Measurements from ENCODE around the gene ELF4. TPM values are rescaled to one million over a fixed set of nuclear protein-coding genes. Genes with fewer than 3 reads are reported as not detected.

The ELF4 gene
- total and polyA plus RNA-seq, 9 of the 15 experiments (the other 6 are each of a cell fraction or from before 2014, with no cell fraction given), result 5.9 to 55.8 (median 25.2) TPM

DNA sequence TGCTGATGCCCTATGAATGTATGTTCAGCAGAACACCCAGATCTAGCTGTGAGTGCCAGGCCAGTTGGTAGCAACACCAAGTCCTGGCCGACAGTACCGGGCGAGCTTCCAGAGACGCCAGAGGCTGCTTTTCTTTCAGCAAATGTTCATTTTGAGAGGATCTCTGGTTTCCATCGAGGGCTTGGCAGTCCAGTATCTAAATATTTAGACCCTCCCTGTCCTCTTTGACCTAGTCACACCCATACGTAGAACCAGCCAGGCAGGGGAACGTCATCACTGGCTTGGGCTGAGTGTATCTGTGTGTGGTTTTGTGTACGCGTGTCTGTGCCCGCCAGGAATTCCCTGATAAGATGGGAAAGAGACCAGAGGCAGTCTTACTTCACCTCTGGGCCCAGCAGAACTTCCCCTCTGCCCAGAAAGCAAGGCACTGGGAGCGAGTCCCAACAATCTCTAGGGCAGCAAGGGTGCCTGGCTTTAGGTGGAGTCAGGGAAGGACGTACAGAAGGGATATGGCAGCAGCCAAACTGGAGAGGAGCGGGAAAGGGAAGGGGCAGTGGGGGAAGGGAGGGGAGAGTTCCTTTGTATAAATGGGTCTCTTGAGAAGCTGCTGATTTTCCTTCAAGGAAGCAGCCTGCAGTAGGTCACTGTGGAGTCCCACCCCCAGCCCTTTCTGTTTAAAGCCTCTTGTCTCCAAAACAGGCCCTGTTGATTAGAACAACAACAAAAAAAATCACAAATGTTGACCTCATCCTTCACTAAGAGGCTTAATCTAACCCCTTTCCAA is 15.0 kb upstream of the ELF4 start (continued):
- TF ChIP-seq NCOA2 (IDR thresholded peaks at IDR 0.05; ENCODE audit: partially characterized antibody in 2 of 2) (no peak), ATF1 (CRISPR knock-in tag; IDR thresholded peaks at IDR 0.05) (no peak), ATF1 (tag; IDR thresholded peaks at IDR 0.05) (peak; percentile 11; the same call in 1 of the 2 replicates)

DNA sequence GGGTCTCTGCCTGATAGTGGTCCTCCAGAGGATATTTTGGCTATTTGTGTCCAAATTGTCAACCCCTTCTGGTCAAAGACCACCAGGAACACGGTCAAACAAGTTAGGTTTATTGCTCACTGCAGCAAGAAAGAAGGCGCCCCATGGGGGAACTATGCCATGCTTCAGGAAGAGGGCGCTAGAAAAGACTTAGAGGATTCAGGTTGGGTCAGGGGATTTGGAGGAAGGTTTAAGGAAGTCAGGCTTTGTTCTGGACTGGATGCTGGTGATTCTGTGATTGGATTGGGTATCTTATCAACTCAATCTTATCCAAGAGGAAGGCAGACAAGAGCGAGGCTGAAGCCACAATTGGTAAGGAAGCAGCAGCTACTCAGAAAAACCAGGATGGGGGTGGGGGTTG is 14.3 kb upstream of the ELF4 start:
- ChIA-PET POLR2A (no interaction called here), CTCF (ENCODE audit: low intra/inter-chr PET ratio) (no interaction called here)
- Histone ChIP-seq H3K9me3 (replicated peaks; ENCODE audit: control insufficient read depth, insufficient read depth, low read depth, low read length) (no peaks in the 10 kb centered on the region), H3K4me1 (replicated peaks in 1 of 2; ENCODE audit: control insufficient read depth in 2 of 2, insufficient read depth in 2 of 2, low read length in 2 of 2) (peaks cover 27 to 36% of the 10 kb centered on the region in 2 experiments; a peak in 4 of 5 replicates), H3K27me3 (ENCODE audit: control insufficient read depth in 2 of 2, insufficient read depth in 2 of 2, low read length in 2 of 2) (no peaks in the 10 kb centered on the region), H3K4me3 (no peak overlapping the region), H3K27ac (ENCODE audit: extremely low read depth, low read depth, low read length) (no peak overlapping the region), H3K9me1 (ENCODE audit: control insufficient read depth, insufficient read depth, low read length) (peaks cover 1% of the 10 kb centered on the region), H3K36me3 (ENCODE audit: control insufficient read depth, insufficient read depth, low read length) (peaks cover 36% of the 10 kb centered on the region; the same call in 2 of the 3 replicates), H3K9ac (ENCODE audit: insufficient read depth in 1 of 2, low read depth in 2 of 2, low read length in 2 of 2) (no peak overlapping the region), H2AFZ (ENCODE audit: low read depth, low read length) (no peak overlapping the region), H4K20me1 (replicated peaks; ENCODE audit: control insufficient read depth, insufficient read depth, low read length) (no peaks in the 10 kb centered on the region), H3K79me2 (ENCODE audit: control insufficient read depth, insufficient read depth, low read length) (no peaks in the 10 kb centered on the region), H3K4me2 (ENCODE audit: insufficient read depth, low read length) (no peak overlapping the region)
- ATAC-seq (no peak), FAIRE-seq (no peak), DNase-seq (ENCODE audit: extremely low read depth in 1 of 4, low spot score in 3 of 4) (no peak)
- 69% methylated on average over 4 of the region's 4 CpGs for WGBS (ENCODE audit: insufficient coverage, low coverage, missing lambda C conversion rate)
- intact Hi-C loops (cut with micrococcal nuclease) (loop anchor here (5.0 kb wide), 1 partner anchor 68 kb away; no protein-coding TSS in a partner anchor), in situ Hi-C loops (cut with MboI) (no loop called here)
- BruUV-seq (replicated peaks), result no TSS peak
- TF ChIP-seq SPI1 (IDR thresholded peaks at IDR 0.05; ENCODE audit: borderline replicate concordance, low read depth, low read length), result 0 out of 2 replicates have a peak, but pooled peaks have one; percentile 26
- no peak for TF ChIP-seq ARID3B (CRISPR knock-in tag; IDR thresholded peaks at IDR 0.05; ENCODE audit: borderline replicate concordance)
- TF ChIP-seq, protein P1, sequence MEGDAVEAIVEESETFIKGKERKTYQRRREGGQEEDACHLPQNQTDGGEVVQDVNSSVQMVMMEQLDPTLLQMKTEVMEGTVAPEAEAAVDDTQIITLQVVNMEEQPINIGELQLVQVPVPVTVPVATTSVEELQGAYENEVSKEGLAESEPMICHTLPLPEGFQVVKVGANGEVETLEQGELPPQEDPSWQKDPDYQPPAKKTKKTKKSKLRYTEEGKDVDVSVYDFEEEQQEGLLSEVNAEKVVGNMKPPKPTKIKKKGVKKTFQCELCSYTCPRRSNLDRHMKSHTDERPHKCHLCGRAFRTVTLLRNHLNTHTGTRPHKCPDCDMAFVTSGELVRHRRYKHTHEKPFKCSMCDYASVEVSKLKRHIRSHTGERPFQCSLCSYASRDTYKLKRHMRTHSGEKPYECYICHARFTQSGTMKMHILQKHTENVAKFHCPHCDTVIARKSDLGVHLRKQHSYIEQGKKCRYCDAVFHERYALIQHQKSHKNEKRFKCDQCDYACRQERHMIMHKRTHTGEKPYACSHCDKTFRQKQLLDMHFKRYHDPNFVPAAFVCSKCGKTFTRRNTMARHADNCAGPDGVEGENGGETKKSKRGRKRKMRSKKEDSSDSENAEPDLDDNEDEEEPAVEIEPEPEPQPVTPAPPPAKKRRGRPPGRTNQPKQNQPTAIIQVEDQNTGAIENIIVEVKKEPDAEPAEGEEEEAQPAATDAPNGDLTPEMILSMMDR (IDR thresholded peaks at IDR 0.05 in 2 of 3, conservative IDR thresholded peaks at IDR 0.05 in 1 of 3; ENCODE audit: insufficient read depth in 2 of 3, low read depth in 1 of 3, low read length in 3 of 3), result peak in 2 of 3 experiments; percentile 5 to 9; a peak in 1 of 6 replicates
- 0 out of 2 replicates have a peak, but pooled peaks have one; percentile 52 for TF ChIP-seq KAT7 (CRISPR knock-in tag; IDR thresholded peaks at IDR 0.05; ENCODE audit: borderline replicate concordance)

Measured in K562 (cell line).